Glomerular visceral epithelial cell (primary cell): ENCODE data around the gene KIF9.
"Not testable (repeated sequence)": the region's sequence is repeated elsewhere in the genome, so short reads cannot be mapped to it uniquely, and the experiment has no call there.

Experiments
- DNase-seq: peaks from one replicate; pipeline ENCODE4 v3.0.0-alpha.2; 2016; ENCODE audit errors: extremely low spot score

Gene KIF9

GRCh38 chr3:47181685-47182084 is 100.9 kb downstream of the KIF9 start:
- DNase-seq, result not testable (repeated sequence)

DNA sequence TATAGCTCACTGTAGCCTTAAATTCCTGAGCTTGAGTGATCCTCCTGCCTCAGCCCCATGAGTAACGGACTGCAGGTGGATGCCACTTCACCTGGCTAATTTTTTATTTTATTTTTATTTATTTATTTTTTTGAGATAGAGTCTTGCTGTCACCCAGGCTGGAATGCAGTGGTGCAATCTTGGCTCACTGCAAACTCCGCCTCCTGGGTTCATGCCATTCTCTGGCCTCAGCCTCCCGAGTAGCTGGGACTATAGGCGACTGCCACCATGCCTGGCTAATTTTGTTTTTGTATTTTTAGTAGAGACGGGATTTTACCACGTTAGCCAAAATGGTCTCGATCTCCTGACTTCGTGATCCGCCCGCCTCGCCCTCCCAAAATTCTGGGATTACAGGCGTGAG is 102.6 kb downstream of the KIF9 start:
- not testable (repeated sequence) for DNase-seq
